ENCODE data around the gene PRUNE2. TPM values are rescaled to one million over a fixed set of nuclear protein-coding genes. Genes with fewer than 3 reads are reported as not detected.
A peak's percentile ranks its signal among the peaks of the same experiment; 100 is the strongest.

Gene PRUNE2
- total RNA-seq, 2 donors from 2014 or later: 357 to 477 TPM

DNA sequence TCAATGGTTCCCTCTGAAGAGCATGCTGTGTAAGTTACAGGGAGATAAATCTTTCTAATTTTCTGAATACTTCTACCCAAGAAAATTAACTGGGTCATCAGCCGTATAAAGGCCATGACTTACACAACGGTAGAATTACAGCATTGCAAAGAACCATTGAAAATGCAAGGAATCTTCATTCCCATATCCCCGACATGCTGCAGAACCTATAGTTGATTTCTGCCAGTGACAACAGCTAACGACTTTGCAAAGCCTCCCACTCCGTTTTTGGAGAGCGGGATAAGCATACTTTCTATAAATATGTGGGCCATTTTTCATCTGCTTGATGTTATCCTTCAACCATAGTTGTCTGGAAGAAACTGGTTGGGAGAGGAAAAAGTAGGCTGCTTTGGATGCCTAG, 85.5 kb downstream of the PRUNE2 start:
- intact Hi-C loops (cut with DNase I): no loop called here
- no peak for DNase-seq (ENCODE audit: low spot score)

DNA sequence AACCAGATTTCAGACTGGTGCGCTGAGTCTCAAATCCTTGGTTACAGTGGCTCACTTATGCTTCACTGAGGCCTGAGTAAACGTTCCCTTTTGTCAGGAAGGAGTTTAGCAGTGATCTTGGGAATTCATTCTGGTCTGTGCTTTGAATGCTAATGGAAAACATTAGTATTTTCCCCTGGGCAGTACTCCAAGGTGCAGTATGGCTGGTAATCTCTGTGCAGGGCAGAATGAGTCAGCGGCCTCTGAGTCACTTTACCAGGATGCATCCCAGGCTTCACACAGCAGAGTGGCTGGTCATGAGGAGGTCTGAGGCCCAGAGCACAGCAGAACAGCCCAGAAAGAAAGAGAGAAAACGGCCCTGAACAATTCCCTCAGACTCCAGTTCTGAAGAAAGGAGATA, 87.6 kb downstream of the PRUNE2 start:
- DNase-seq (ENCODE audit: low spot score): peak; percentile 91

GRCh38 chr9:76817489-76817888, 88.4 kb downstream of the PRUNE2 start:
- DNase-seq (ENCODE audit: low spot score): no peak
- intact Hi-C loops (cut with DNase I): loop anchor here in 1 of 2 donors (5.0 kb wide), 1 partner anchor 1045 kb away; no protein-coding TSS in a partner anchor

More for the DNA sequence above, 87.6 kb downstream of the PRUNE2 start:
- intact Hi-C loops (cut with DNase I): loop anchor here in 1 of 2 donors (5.0 kb wide), 1 partner anchor 1046 kb away; no protein-coding TSS in a partner anchor

DNA sequence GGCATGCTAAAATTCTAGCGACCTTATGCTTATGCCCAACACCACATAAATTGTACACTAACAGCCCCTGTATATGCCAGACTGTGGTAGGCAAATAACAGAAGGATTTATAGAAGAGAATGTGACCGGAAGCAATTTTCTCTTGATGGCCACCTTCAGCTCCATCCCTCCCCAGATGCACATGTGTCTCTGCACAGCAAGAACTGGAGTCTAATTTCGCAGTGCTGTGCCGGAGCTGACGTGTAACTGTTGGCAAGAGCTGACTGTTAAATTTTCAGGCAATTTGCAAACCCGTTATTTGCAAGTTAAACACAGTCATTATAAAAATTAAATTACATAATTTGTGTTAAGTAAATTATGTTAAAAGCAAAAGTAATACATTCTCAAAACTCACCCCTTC, 93.3 kb downstream of the PRUNE2 start:
- intact Hi-C loops (cut with DNase I): loop anchor here in 1 of 2 donors (5.0 kb wide), 1 partner anchor 180 kb away; no protein-coding TSS in a partner anchor
- DNase-seq (ENCODE audit: low spot score): no peak

DNA sequence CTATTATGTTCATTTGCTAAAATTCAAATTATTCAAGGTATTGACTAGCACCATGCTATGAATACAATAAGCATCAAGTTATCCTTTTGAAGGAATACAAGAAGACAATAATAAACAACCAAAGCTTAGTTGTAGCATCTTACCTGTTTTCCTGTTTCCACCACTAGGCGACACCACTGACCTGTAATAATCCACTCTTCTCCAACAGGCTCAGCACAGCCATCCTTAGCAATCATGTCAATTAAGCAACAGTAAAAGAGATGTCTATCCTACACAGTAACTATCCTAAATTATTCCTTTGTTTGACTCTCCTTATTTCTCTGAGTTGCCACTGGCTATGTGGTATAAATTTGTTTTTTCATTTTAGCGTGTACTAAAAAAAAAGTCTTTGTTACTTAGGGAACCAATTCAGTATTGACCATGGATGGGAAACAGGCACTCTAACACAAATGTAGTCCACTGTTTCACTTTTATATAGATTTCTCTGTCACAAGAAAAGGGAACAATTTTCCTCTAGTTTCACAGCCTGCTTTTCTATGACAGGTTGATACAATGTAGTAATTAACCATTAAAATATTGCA, 95.4 kb downstream of the PRUNE2 start:
- intact Hi-C loops (cut with DNase I): loop anchor here in 1 of 2 donors (5.0 kb wide), 1 partner anchor 182 kb away; no protein-coding TSS in a partner anchor

GRCh38 chr9:76808636-76809035, 97.3 kb downstream of the PRUNE2 start:
- intact Hi-C loops (cut with DNase I): loop anchor here in 1 of 2 donors (10.0 kb wide), 2 partner anchors 196 to 336 kb away; no protein-coding TSS in a partner anchor
- DNase-seq (ENCODE audit: low spot score): peak; percentile 64

More for the DNA sequence above, 95.4 kb downstream of the PRUNE2 start:
- DNase-seq (ENCODE audit: low spot score): no peak

DNA sequence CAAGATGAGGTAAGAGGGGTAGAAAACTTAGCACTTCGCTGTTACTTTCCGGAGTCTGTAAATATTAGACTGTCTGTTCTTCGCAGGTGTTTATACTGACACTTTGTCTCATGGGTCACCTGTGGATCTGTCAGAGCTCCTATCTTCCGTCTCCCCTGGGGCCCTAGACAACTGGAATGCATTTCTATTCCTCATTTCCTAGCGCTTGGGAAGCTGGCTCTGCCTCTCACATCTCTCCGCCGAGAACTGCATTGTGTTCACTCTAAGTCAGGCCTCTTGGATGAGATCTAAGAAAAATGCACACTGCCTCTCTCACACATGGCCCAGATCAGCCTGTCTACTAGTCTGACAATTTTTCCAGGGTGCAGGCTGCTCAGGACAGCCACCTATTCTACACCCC, 102.2 kb downstream of the PRUNE2 start:
- intact Hi-C loops (cut with DNase I): loop anchor here in 1 of 2 donors (5.0 to 10.0 kb wide), 3 partner anchors 201 to 601 kb away; no protein-coding TSS in a partner anchor
- no peak for DNase-seq (ENCODE audit: low spot score)

DNA sequence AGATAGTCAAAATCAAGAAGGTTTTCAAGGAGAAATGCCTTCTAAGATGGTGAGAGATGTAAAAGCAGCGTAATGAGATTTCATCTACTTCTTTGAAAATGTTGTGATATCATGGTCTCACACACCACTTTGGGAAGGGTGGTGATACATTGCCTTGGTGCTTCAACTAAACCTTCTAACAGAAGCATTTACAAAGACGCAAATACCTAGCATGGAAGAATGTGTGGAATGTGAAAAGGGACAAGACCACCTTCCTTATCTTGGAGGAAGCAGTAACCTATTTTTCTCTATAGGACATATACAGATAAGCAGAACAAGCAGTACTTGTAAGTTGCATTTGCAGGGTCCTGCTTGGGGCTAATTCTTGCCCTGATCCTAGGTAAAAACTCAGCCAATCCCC, 102.8 kb downstream of the PRUNE2 start:
- intact Hi-C loops (cut with DNase I): loop anchor here in 1 of 2 donors (5.0 to 10.0 kb wide), 3 partner anchors 202 to 601 kb away; no protein-coding TSS in a partner anchor

DNA sequence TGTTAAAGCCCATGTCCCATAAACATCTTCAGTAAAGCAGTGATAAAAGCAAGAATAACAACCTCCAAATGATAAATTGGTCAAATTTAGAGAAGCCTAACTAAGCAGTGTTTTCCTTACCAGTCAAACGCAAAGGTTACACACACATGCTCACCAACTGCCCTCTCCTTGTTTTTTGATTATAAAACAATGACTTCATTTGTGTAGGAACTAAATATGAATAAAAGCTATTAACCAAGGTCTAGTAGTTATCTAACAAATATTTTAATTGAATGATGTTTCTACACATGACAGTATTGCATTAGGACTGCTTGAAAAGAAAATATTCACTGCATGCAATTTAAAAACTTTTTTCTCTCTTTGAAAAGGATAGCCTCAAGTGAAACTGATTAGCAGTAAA, 105.0 kb downstream of the PRUNE2 start:
- intact Hi-C loops (cut with DNase I): loop anchor here in 1 of 2 donors (5.0 to 10.0 kb wide), 3 partner anchors 204 to 599 kb away; no protein-coding TSS in a partner anchor
- DNase-seq (ENCODE audit: low spot score): no peak

More for the DNA sequence above, 102.8 kb downstream of the PRUNE2 start:
- no peak for DNase-seq (ENCODE audit: low spot score)

DNA sequence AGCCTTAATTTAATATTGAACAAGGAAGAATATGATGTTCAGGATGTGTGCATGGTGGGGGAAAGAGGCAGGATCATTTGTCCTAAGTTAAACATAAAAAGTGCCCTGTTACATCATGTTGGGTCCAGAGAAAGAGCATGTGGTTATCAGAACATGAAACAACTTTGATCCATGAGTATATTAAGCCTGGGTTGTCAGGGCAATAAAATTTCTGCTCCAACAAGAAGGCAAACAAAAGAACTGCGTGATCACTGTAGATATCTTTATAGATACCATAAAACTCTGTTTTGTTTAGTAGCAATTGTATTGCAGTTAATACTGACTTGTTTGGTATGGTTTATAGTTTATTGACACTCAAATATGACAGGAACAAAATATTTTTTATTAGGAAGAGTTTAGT, 106.4 kb downstream of the PRUNE2 start:
- DNase-seq (ENCODE audit: low spot score): no peak
- intact Hi-C loops (cut with DNase I): no loop called here

- no peak for DNase-seq (ENCODE audit: low spot score)
- intact Hi-C loops (cut with DNase I): no loop called here
Observed at GRCh38 chr9:76798527-76798926, 107.4 kb downstream of the PRUNE2 start.

DNA sequence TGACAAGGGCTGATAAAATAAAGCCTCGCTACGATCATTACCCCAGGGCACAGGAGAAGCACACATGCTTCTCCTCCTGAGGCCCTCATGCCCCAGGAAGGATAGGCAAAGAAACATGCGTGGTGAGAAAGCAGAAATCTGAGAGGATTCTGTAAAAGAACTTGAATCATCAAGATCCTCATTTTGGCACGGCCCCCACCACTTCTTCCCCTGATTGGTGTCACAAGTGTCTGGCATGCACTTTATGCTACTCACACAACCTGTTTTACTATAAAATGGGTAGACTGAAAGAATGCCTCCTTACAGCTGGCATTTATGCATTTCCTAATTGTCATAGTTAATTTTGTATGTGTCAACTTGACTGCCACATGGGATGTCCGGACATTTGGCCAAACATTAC, 109.6 kb downstream of the PRUNE2 start:
- intact Hi-C loops (cut with DNase I): no loop called here
- no peak for DNase-seq (ENCODE audit: low spot score)

DNA sequence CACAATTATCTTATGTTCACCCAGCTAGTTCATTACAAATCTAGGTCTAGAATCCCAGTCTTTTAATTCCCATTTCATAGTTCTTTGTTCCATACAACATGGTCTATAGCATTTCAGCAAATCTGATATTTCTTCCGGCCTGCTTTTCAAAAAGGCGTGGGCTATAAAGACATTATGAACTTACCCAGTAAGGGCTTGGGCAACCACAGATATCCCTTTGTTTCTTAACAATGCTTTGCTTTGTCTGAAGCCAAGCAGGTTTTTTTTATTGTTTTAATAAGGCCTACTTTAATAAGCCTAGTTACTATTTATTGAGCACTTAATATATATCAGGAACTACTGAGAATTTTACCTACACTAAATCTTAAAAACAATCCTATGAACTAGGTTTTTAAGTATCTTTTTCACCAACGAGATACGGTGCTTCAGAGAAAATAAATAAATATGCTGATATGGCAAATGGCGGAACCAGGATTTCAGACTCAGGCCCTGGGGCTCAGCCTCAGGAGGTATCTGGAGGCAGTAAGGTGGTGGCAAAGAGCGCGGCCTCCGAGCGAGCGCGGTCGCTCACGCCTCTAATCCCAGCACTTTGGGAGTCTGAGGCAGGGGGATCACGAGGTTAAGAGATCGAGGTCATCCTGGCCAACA, 112.0 kb downstream of the PRUNE2 start:
- DNase-seq (ENCODE audit: low spot score): peak; percentile 41
- intact Hi-C loops (cut with DNase I): loop anchor here in 1 of 2 donors (1.0 kb wide), 1 partner anchor 23 kb away; no protein-coding TSS in a partner anchor

DNA sequence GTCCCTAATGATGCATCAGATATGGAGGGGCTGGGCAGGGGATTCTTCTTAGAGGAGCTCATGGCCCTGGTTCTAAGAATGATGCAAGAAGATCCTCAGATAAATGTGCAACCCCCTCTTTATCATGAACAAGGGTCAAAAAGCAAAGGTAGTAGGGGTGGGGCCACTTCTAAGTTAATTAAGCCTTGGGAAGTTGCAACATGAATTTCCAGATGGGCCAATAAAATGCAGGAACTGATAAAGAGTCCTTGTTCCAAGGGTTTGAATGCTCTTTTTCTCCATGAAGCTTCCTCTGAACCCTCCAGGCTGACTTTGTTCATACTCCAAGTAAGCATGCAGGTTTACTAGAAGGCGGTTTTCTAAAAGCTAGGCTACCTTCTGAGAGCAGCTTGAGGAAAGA, 116.1 kb downstream of the PRUNE2 start:
- intact Hi-C loops (cut with DNase I): no loop called here
- no peak for DNase-seq (ENCODE audit: low spot score)

DNA sequence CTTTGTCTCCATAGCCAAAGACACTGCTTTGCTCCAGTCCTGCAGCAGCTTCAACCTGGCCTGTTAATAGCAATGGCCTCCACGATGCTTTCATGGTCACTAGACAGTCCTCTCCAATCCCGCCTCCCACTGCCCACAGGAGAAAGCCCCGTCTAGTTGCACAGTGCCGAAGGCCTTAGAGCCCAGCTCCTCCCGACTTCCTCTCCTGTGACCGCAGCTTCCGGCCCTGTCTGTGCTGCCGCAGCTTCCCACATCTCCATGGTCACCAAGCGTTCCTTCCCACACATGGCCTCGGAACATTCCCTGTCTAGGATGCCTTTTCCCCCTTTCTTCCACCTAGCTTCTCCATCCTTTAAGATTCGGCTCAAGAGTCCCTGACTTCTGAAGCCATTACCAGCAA, 118.2 kb downstream of the PRUNE2 start:
- intact Hi-C loops (cut with DNase I): no loop called here
- DNase-seq (ENCODE audit: low spot score): peak; percentile 58

DNA sequence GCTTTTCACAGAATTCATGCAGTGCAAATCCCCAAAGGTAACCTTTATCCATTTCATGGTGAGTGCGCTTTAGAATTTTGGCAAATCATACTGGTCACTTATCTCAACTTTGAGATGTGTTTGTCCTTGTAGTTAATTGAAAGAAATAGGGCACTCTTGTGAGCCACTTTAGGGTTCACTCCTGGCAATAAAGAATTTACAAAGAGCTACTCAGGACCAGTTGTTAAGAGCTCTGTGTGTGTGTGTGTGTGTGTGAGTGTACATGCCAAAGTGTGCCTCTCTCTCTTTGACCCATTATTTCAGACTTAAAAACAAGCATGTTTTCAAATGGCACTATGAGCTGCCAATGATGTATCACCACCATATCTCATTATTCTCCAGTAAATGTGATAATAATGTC, 120.4 kb downstream of the PRUNE2 start:
- no peak for DNase-seq (ENCODE audit: low spot score)
- intact Hi-C loops (cut with DNase I): no loop called here

- intact Hi-C loops (cut with DNase I): no loop called here
- no peak for DNase-seq (ENCODE audit: low spot score)
Observed at GRCh38 chr9:76784881-76785280, 121.0 kb downstream of the PRUNE2 start.

DNA sequence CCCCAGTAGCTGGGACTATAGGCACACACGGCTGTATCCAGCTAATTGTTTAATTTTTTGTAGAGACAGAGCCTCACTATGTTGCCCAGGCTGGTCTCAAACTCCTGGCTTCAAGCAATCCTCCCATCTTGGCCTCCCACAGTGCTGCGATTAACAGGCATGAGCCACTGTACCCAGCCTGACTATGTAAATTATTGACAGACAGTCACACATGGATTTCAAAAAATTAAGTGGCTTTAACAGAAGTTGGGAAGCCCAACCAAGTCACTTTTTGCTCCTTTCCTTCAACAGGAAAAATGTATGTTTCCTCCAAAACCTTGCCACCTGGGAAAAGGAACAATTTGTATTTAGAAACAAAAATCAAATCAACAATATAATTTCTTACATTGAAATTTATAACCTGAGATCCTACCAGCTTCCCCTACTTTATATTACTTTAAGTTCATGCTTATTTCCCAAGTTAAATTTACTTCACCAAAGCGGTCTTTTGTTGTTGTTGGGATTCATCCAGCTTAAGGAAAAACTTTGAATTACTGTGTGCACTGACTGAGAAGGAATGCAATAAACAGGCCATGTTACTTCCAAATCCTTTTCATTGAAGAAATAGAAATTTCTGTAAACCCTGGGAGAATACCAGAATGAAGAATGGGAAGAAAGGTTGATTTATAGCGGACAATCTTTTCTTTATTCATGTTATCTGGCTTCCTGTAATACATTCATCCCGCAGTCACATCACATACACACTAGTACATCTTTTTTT, 133.0 kb downstream of the PRUNE2 start:
- intact Hi-C loops (cut with DNase I): no loop called here
- DNase-seq (ENCODE audit: low spot score): no peak

GRCh38 chr9:76766126-76766525, 139.8 kb downstream of the PRUNE2 start:
- intact Hi-C loops (cut with DNase I): no loop called here
- DNase-seq (ENCODE audit: low spot score): no peak

DNA sequence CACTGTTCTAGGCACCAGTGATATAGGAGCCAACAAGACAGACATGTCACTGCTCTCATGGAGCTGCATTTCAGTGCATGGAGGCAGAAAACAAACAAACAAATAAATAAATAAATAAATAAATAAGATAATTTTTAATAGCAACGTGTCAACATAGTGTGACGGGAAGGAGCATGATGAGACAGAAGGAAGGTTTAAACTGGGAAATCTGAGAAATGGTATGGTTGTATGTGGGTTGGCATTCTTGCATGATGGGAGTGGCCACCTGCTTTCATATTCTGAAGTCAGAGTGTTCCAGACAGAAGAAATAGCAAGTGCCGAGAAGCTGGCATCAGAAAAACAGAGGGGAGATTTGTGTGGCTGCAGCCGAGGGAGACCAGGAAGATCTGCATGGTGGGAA, 141.8 kb downstream of the PRUNE2 start, which contains the start of gene PCA3:
TSS of gene PCA3 (plus strand) at position 301 of the 400 bp plus-strand sequence.
- intact Hi-C loops (cut with DNase I): no loop called here

More for the DNA sequence above, 141.8 kb downstream of the PRUNE2 start, which contains the start of gene PCA3:
- DNase-seq (ENCODE audit: low spot score): no peak
